Activated naive CD4-positive, alpha-beta T cell treated with anti-CD3 and anti-CD28 coated beads, Interleukin-2, amount 10 ng/mL, durations not matched to agents 7 days and 5 days (primary cell): ENCODE data around the gene CACNA1D.

ENCODE experiments used
- CTCF ChIA-PET: fragments of 350-600 bp; sonication (Branson Sonifier 250); formaldehyde crosslinking; loops from one replicate; lab custom pipeline; 2021; ENCODE audit warnings: antibody characterized with exemption; lab: Charles Lee
- DNase-seq: peaks from one replicate; pipeline ENCODE4 v3.0.0-alpha.2; 2020
- H3K27ac Mint-ChIP-seq: one replicate; pipeline ENCODE4 v1.8.0; 2021; ENCODE audit warnings: mild to moderate bottlenecking, moderate library complexity, mixed read lengths
- H3K27me3 Mint-ChIP-seq: one replicate; pipeline ENCODE4 v1.8.0; 2021; ENCODE audit warnings: mild to moderate bottlenecking, mixed read lengths
- H3K36me3 Mint-ChIP-seq: one replicate; pipeline ENCODE4 v1.8.0; 2021; ENCODE audit warnings: mixed read lengths
- H3K4me1 Mint-ChIP-seq: one replicate; pipeline ENCODE4 v1.8.0; 2021; ENCODE audit warnings: mixed read lengths
- H3K4me3 Mint-ChIP-seq: one replicate; pipeline ENCODE4 v1.8.0; 2021; ENCODE audit warnings: mild to moderate bottlenecking, moderate library complexity, mixed read lengths
- H3K9me3 Mint-ChIP-seq: one replicate; pipeline ENCODE4 v1.8.0; 2021; ENCODE audit warnings: mixed read lengths

Gene CACNA1D

GRCh38 chr3:53705024-53705745 is 210.8 kb downstream of the CACNA1D start:
- CTCF ChIA-PET = interaction anchor here (0.9 to 1.7 kb wide), 2 partner anchors 8 to 36 kb away, joined by 4 to 5 read pairs; no protein-coding TSS in a partner anchor
- Mint-ChIP-seq H3K36me3 (no peaks in the 10 kb centered on the region), H3K9me3 (no peaks in the 10 kb centered on the region), H3K27me3 (peaks cover 23% of the 10 kb centered on the region), H3K27ac (no peak overlapping the region), H3K4me1 (peaks cover 19% of the 10 kb centered on the region), H3K4me3 (no peak overlapping the region)
- no peak for DNase-seq

- Mint-ChIP-seq H3K4me1 (peaks cover 16% of the 10 kb centered on the region), H3K27ac (no peak overlapping the region), H3K36me3 (no peaks in the 10 kb centered on the region), H3K4me3 (no peak overlapping the region), H3K9me3 (no peaks in the 10 kb centered on the region), H3K27me3 (peaks cover 20% of the 10 kb centered on the region)
- DNase-seq = no peak
- CTCF ChIA-PET = interaction anchor here (0.9 to 1.7 kb wide), 2 partner anchors 9 to 37 kb away, joined by 4 to 5 read pairs; no protein-coding TSS in a partner anchor
Observed at GRCh38 chr3:53705774-53706173, 211.4 kb downstream of the CACNA1D start.

- Mint-ChIP-seq H3K4me1 (peaks cover 16% of the 10 kb centered on the region), H3K27me3 (peaks cover 20% of the 10 kb centered on the region), H3K9me3 (no peaks in the 10 kb centered on the region), H3K36me3 (no peaks in the 10 kb centered on the region), H3K27ac (no peak overlapping the region), H3K4me3 (no peak overlapping the region)
- CTCF ChIA-PET = interaction anchor here (1.0 to 1.7 kb wide), 4 partner anchors 11 to 331 kb away, joined by 4 to 8 read pairs (median 4); no protein-coding TSS in a partner anchor
- no peak for DNase-seq
Observed at GRCh38 chr3:53707222-53707621, 212.8 kb downstream of the CACNA1D start.

- Mint-ChIP-seq H3K27me3 (peaks cover 17% of the 10 kb centered on the region), H3K4me3 (no peak overlapping the region), H3K4me1 (peaks cover 16% of the 10 kb centered on the region), H3K27ac (no peak overlapping the region), H3K36me3 (no peaks in the 10 kb centered on the region), H3K9me3 (no peaks in the 10 kb centered on the region)
- no peak for DNase-seq
- CTCF ChIA-PET = interaction anchor here (0.6 to 2.7 kb wide), 6 partner anchors 9 to 332 kb away, joined by 3 to 10 read pairs (median 6); no protein-coding TSS in a partner anchor
Observed at GRCh38 chr3:53708001-53708621, 213.7 kb downstream of the CACNA1D start.

- Mint-ChIP-seq H3K27me3 (peaks cover 17% of the 10 kb centered on the region), H3K4me3 (no peak overlapping the region), H3K27ac (no peak overlapping the region), H3K36me3 (no peaks in the 10 kb centered on the region), H3K9me3 (no peaks in the 10 kb centered on the region), H3K4me1 (peaks cover 16% of the 10 kb centered on the region)
- DNase-seq = no peak
- CTCF ChIA-PET = interaction anchor here (0.6 to 2.7 kb wide), 10 partner anchors 10 to 410 kb away, joined by 3 to 14 read pairs (median 6); no protein-coding TSS in a partner anchor
Observed at GRCh38 chr3:53709256-53709655, 214.8 kb downstream of the CACNA1D start.

- no peak overlapping the region for H3K27ac Mint-ChIP-seq
Observed at GRCh38 chr3:53709860-53710674, 215.7 kb downstream of the CACNA1D start.

GRCh38 chr3:53711387-53711786 is 217.0 kb downstream of the CACNA1D start:
- peaks cover 6% of the 10 kb centered on the region for H3K4me1 Mint-ChIP-seq
- CTCF ChIA-PET = interaction anchor here (1.2 to 1.5 kb wide), 3 partner anchors 12 to 337 kb away, joined by 3 to 6 read pairs (median 4); no protein-coding TSS in a partner anchor
- no peaks in the 10 kb centered on the region for H3K9me3 Mint-ChIP-seq
- no peak for DNase-seq
- H3K36me3 Mint-ChIP-seq = no peaks in the 10 kb centered on the region
- no peak overlapping the region for H3K27ac Mint-ChIP-seq
- H3K4me3 Mint-ChIP-seq = no peak overlapping the region
- peaks cover 21% of the 10 kb centered on the region for H3K27me3 Mint-ChIP-seq

More at GRCh38 chr3:53709860-53710674, 215.7 kb downstream of the CACNA1D start:
- Mint-ChIP-seq H3K4me3 (no peak overlapping the region), H3K36me3 (no peaks in the 10 kb centered on the region), H3K9me3 (no peaks in the 10 kb centered on the region), H3K4me1 (peaks cover 14% of the 10 kb centered on the region), H3K27me3 (peaks cover 17% of the 10 kb centered on the region)
- DNase-seq = peak; percentile 74
- CTCF ChIA-PET = interaction anchor here (0.6 to 2.7 kb wide), 18 partner anchors 9 to 411 kb away, joined by 3 to 14 read pairs (median 4); no protein-coding TSS in a partner anchor

GRCh38 chr3:53712817-53713388 is 218.5 kb downstream of the CACNA1D start:
- Mint-ChIP-seq H3K4me3 (no peak overlapping the region), H3K36me3 (no peaks in the 10 kb centered on the region), H3K9me3 (no peaks in the 10 kb centered on the region), H3K4me1 (peaks cover 6% of the 10 kb centered on the region), H3K27me3 (peaks cover 28% of the 10 kb centered on the region), H3K27ac (no peak overlapping the region)
- DNase-seq = no peak
- CTCF ChIA-PET = no interaction called here

GRCh38 chr3:53713626-53714025 is 219.2 kb downstream of the CACNA1D start:
- Mint-ChIP-seq H3K9me3 (no peaks in the 10 kb centered on the region), H3K36me3 (no peaks in the 10 kb centered on the region), H3K27ac (no peak overlapping the region), H3K4me1 (peaks cover 6% of the 10 kb centered on the region), H3K4me3 (no peak overlapping the region), H3K27me3 (peaks cover 26% of the 10 kb centered on the region)
- no peak for DNase-seq
- CTCF ChIA-PET = no interaction called here

GRCh38 chr3:53715815-53716483 is 221.5 kb downstream of the CACNA1D start:
- Mint-ChIP-seq H3K27me3 (peaks cover 24% of the 10 kb centered on the region), H3K9me3 (no peaks in the 10 kb centered on the region), H3K4me1 (no peaks in the 10 kb centered on the region), H3K36me3 (no peaks in the 10 kb centered on the region), H3K4me3 (no peak overlapping the region), H3K27ac (no peak overlapping the region)
- CTCF ChIA-PET = no interaction called here
- no peak for DNase-seq

GRCh38 chr3:53716998-53717397 is 222.6 kb downstream of the CACNA1D start:
- Mint-ChIP-seq H3K27ac (no peak overlapping the region), H3K9me3 (no peaks in the 10 kb centered on the region), H3K4me3 (no peak overlapping the region), H3K36me3 (no peaks in the 10 kb centered on the region), H3K27me3 (peaks cover 28% of the 10 kb centered on the region), H3K4me1 (no peaks in the 10 kb centered on the region)
- CTCF ChIA-PET = no interaction called here
- DNase-seq = no peak

- Mint-ChIP-seq H3K9me3 (no peaks in the 10 kb centered on the region), H3K36me3 (no peaks in the 10 kb centered on the region), H3K27ac (no peak overlapping the region), H3K27me3 (peaks cover 34% of the 10 kb centered on the region), H3K4me1 (no peaks in the 10 kb centered on the region), H3K4me3 (no peak overlapping the region)
- no peak for DNase-seq
- CTCF ChIA-PET = no interaction called here
Observed at GRCh38 chr3:53718462-53718861, 224.1 kb downstream of the CACNA1D start.

GRCh38 chr3:53719796-53720195 is 225.4 kb downstream of the CACNA1D start:
- no peak for DNase-seq
- CTCF ChIA-PET = no interaction called here
- no peaks in the 10 kb centered on the region for H3K4me1 Mint-ChIP-seq
- H3K27me3 Mint-ChIP-seq = peaks cover 43% of the 10 kb centered on the region
- no peak overlapping the region for H3K4me3 Mint-ChIP-seq
- no peak overlapping the region for H3K27ac Mint-ChIP-seq
- H3K36me3 Mint-ChIP-seq = no peaks in the 10 kb centered on the region
- H3K9me3 Mint-ChIP-seq = no peaks in the 10 kb centered on the region
